Erythroblast (primary cell): ENCODE data around the gene XXYLT1.

Experiments used
- GATA1 ChIP-seq: IDR thresholded peaks from 2 replicates; pipeline ENCODE4 v1.6.1; 2011; ENCODE audit warnings: low read depth, mild to moderate bottlenecking, control low read depth, low read length, moderate library complexity
- POLR2A ChIP-seq: IDR thresholded peaks from 2 replicates; pipeline ENCODE4 v1.6.1; 2011; ENCODE audit warnings: mild to moderate bottlenecking, low read length

DNA sequence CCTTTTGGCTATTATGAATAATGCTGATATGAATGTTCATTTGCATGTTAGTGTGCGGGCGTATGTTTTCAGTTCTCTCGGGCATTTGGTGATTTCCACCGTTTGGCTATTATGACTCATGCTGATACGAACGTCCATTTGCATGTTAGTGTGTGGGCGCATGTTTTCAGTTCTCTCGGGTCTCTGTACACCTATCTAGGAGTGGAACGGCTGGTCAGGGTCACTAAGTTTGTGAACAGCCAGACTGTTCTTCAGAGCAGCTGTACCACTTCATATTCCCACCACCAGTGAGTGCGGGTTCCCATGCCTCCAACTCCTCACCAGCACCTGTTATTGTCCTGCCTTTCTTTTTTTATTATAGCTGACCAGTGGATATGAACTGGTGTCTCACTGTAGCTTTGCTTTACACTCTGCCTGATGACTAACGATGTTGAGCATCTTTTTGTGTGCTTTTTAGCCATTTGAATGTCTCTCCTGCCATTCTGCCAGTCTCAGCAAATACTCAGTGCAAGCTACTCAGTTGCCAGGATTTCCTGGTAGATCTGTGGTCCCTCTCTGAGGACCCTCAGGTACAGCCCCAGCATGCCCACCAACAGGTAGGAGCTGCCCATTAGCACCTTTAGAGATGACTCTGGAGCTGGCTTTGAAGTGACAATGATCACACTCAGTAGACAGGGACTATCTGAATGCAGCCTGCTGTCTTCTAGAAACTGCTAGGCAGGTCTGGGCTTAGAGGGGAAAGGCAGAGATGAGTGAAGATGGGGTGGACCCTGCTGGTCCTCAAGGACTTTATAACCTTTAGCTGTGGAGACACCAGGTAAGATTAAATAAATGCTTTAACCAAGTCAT, 141.1 kb downstream of the XXYLT1 start:
- no peak for TF ChIP-seq POLR2A
- TF ChIP-seq GATA1 = no peak
